Measurements from ENCODE around the gene HOXD10. TPM values are rescaled to one million over a fixed set of nuclear protein-coding genes. Genes with fewer than 3 reads are reported as not detected.

The HOXD10 gene
- total RNA-seq, 1 donor from 2014 or later: not detected

GRCh38 chr2:176139661-176140512 lies 23.3 kb downstream of the HOXD10 start:
- Mint-ChIP-seq H3K4me1 (peaks cover 5% of the 10 kb centered on the region), H3K27me3 (peaks cover 73% of the 10 kb centered on the region), H3K27ac (no peak overlapping the region), H3K4me3 (no peak overlapping the region), H3K9me3 (no peaks in the 10 kb centered on the region), H3K36me3 (ENCODE audit: low read depth) (no peaks in the 10 kb centered on the region)
- no peak for DNase-seq
- intact Hi-C loops (cut with micrococcal nuclease): loop anchor here (1.0 to 10.0 kb wide), 8 partner anchors 17 to 1805 kb away; partner anchors contain the start of genes HOXD3 and SP9

- H3K9me3 Mint-ChIP-seq: no peaks in the 10 kb centered on the region
- H3K27me3 Mint-ChIP-seq: peaks cover 72% of the 10 kb centered on the region
- peaks cover 4% of the 10 kb centered on the region for H3K4me1 Mint-ChIP-seq
- H3K27ac Mint-ChIP-seq: no peak overlapping the region
- H3K36me3 Mint-ChIP-seq (ENCODE audit: low read depth): no peaks in the 10 kb centered on the region
- intact Hi-C loops (cut with micrococcal nuclease): loop anchor here (1.0 to 10.0 kb wide), 6 partner anchors 315 to 1007 kb away; no protein-coding TSS in a partner anchor
- peak overlapping the region; percentile 20 for H3K4me3 Mint-ChIP-seq
- peak; percentile 92 for DNase-seq
Observed at GRCh38 chr2:176140513-176141317, 24.1 kb downstream of the HOXD10 start.

GRCh38 chr2:176142281-176142680 lies 25.7 kb downstream of the HOXD10 start:
- DNase-seq: no peak
- no peaks in the 10 kb centered on the region for H3K36me3 Mint-ChIP-seq (ENCODE audit: low read depth)
- no peaks in the 10 kb centered on the region for H3K9me3 Mint-ChIP-seq
- H3K27me3 Mint-ChIP-seq: peaks cover 77% of the 10 kb centered on the region
- H3K4me3 Mint-ChIP-seq: no peak overlapping the region
- intact Hi-C loops (cut with micrococcal nuclease): loop anchor here (5.0 to 10.0 kb wide), 3 partner anchors 510 to 1005 kb away; no protein-coding TSS in a partner anchor
- H3K27ac Mint-ChIP-seq: no peak overlapping the region
- H3K4me1 Mint-ChIP-seq: peaks cover 3% of the 10 kb centered on the region

GRCh38 chr2:176145085-176145969 lies 28.7 kb downstream of the HOXD10 start:
- intact Hi-C loops (cut with micrococcal nuclease): loop anchor here (10.0 kb wide), 1 partner anchor 669 kb away; no protein-coding TSS in a partner anchor
- H3K36me3 Mint-ChIP-seq (ENCODE audit: low read depth): no peaks in the 10 kb centered on the region
- H3K4me3 Mint-ChIP-seq: no peak overlapping the region
- no peak for DNase-seq
- peaks cover 80% of the 10 kb centered on the region for H3K27me3 Mint-ChIP-seq
- no peak overlapping the region for H3K27ac Mint-ChIP-seq
- no peaks in the 10 kb centered on the region for H3K9me3 Mint-ChIP-seq
- H3K4me1 Mint-ChIP-seq: peaks cover 3% of the 10 kb centered on the region

- H3K9me3 Mint-ChIP-seq: no peaks in the 10 kb centered on the region
- no peak for DNase-seq
- no peak overlapping the region for H3K4me3 Mint-ChIP-seq
- H3K27ac Mint-ChIP-seq: no peak overlapping the region
- H3K4me1 Mint-ChIP-seq: peaks cover 3% of the 10 kb centered on the region
- intact Hi-C loops (cut with micrococcal nuclease): loop anchor here (10.0 kb wide), 1 partner anchor 669 kb away; no protein-coding TSS in a partner anchor
- H3K27me3 Mint-ChIP-seq: peaks cover 83% of the 10 kb centered on the region
- no peaks in the 10 kb centered on the region for H3K36me3 Mint-ChIP-seq (ENCODE audit: low read depth)
Observed at GRCh38 chr2:176146101-176146500, 29.5 kb downstream of the HOXD10 start.

- Mint-ChIP-seq H3K36me3 (ENCODE audit: low read depth) (no peaks in the 10 kb centered on the region), H3K27ac (no peak overlapping the region), H3K9me3 (no peaks in the 10 kb centered on the region), H3K4me1 (no peaks in the 10 kb centered on the region), H3K27me3 (peaks cover 82% of the 10 kb centered on the region), H3K4me3 (no peak overlapping the region)
- intact Hi-C loops (cut with micrococcal nuclease): loop anchor here (10.0 kb wide), 1 partner anchor 668 kb away; no protein-coding TSS in a partner anchor
- DNase-seq: no peak
Observed at GRCh38 chr2:176146645-176147044, 30.1 kb downstream of the HOXD10 start.

GRCh38 chr2:176147210-176147799 lies 30.7 kb downstream of the HOXD10 start:
- H3K27ac Mint-ChIP-seq: no peak overlapping the region
- no peaks in the 10 kb centered on the region for H3K9me3 Mint-ChIP-seq
- peaks cover 79% of the 10 kb centered on the region for H3K27me3 Mint-ChIP-seq
- DNase-seq: no peak
- no peak overlapping the region for H3K4me3 Mint-ChIP-seq
- H3K4me1 Mint-ChIP-seq: no peaks in the 10 kb centered on the region
- intact Hi-C loops (cut with micrococcal nuclease): loop anchor here (10.0 kb wide), 1 partner anchor 667 kb away; no protein-coding TSS in a partner anchor
- H3K36me3 Mint-ChIP-seq (ENCODE audit: low read depth): no peaks in the 10 kb centered on the region

- Mint-ChIP-seq H3K9me3 (no peaks in the 10 kb centered on the region), H3K4me3 (no peak overlapping the region), H3K4me1 (no peaks in the 10 kb centered on the region), H3K27ac (no peak overlapping the region), H3K36me3 (ENCODE audit: low read depth) (no peaks in the 10 kb centered on the region), H3K27me3 (peaks cover 82% of the 10 kb centered on the region)
- intact Hi-C loops (cut with micrococcal nuclease): loop anchor here (10.0 kb wide), 1 partner anchor 667 kb away; no protein-coding TSS in a partner anchor
- DNase-seq: no peak
Observed at GRCh38 chr2:176147800-176148496, 31.4 kb downstream of the HOXD10 start.

- intact Hi-C loops (cut with micrococcal nuclease): loop anchor here (10.0 kb wide), 1 partner anchor 666 kb away; no protein-coding TSS in a partner anchor
- Mint-ChIP-seq H3K4me3 (no peak overlapping the region), H3K27ac (no peak overlapping the region), H3K9me3 (no peaks in the 10 kb centered on the region), H3K27me3 (peaks cover 83% of the 10 kb centered on the region), H3K4me1 (no peaks in the 10 kb centered on the region), H3K36me3 (ENCODE audit: low read depth) (no peaks in the 10 kb centered on the region)
- no peak for DNase-seq
Observed at GRCh38 chr2:176148751-176149421, 32.3 kb downstream of the HOXD10 start.

GRCh38 chr2:176149481-176149938 lies 32.9 kb downstream of the HOXD10 start:
- Mint-ChIP-seq H3K4me3 (no peak overlapping the region), H3K27me3 (peaks cover 86% of the 10 kb centered on the region), H3K36me3 (ENCODE audit: low read depth) (no peaks in the 10 kb centered on the region), H3K4me1 (no peaks in the 10 kb centered on the region), H3K27ac (no peak overlapping the region), H3K9me3 (no peaks in the 10 kb centered on the region)
- intact Hi-C loops (cut with micrococcal nuclease): loop anchor here (10.0 kb wide), 1 partner anchor 665 kb away; no protein-coding TSS in a partner anchor
- no peak for DNase-seq

- intact Hi-C loops (cut with micrococcal nuclease): loop anchor here (10.0 kb wide), 1 partner anchor 665 kb away; no protein-coding TSS in a partner anchor
- Mint-ChIP-seq H3K9me3 (no peaks in the 10 kb centered on the region), H3K27ac (no peak overlapping the region), H3K36me3 (ENCODE audit: low read depth) (no peaks in the 10 kb centered on the region), H3K4me1 (no peaks in the 10 kb centered on the region), H3K4me3 (no peak overlapping the region), H3K27me3 (peaks cover 87% of the 10 kb centered on the region)
- DNase-seq: no peak
Observed at GRCh38 chr2:176149939-176150583, 33.5 kb downstream of the HOXD10 start.
